Endothelial cell of umbilical vein (primary cell): ENCODE results near the gene COX7A2L. TPM values are rescaled to one million over a fixed set of nuclear protein-coding genes. Genes with fewer than 3 reads are reported as not detected.
"Not testable (repeated sequence)": the region's sequence is repeated elsewhere in the genome, so short reads cannot be mapped to it uniquely, and the experiment has no call there.

Source experiments
- BruUV-seq: library from RNA; stranded (reverse); fragments of 400-500 nt; replicated peaks from 2 replicates; lab custom pipeline; 2021; lab: Mats Ljungman, UMichigan
- CTCF ChIA-PET: fragments of 300-600, 350-600 bp; sonication (Branson Sonifier 250); formaldehyde crosslinking; loops from one replicate; lab custom pipeline; 2021; ENCODE audit warnings: antibody characterized with exemption, inconsistent platforms; lab: Charles Lee
- POLR2A ChIA-PET: fragments of 300-600, 350-600 bp; sonication (Branson Sonifier 250); formaldehyde crosslinking; loops from one replicate; lab custom pipeline; 2021; ENCODE audit warnings: antibody characterized with exemption, inconsistent platforms; lab: Charles Lee
- DNase-seq: peaks from one replicate; pipeline ENCODE4 v3.0.0-alpha.2; 2011; ENCODE audit warnings: low read depth, low spot score
- FAIRE-seq: peaks from 2 replicates; lab custom pipeline; 2011; peaks lifted over from hg19 to GRCh38; lab: Jason Lieb, UNC
- H2AFZ ChIP-seq: 2 replicates; pipeline ENCODE4 v1.6.0; 2012; ENCODE audit warnings: low read depth, low read length, control low read depth, inconsistent platforms
- H3K27ac ChIP-seq: 2 replicates; pipeline ENCODE4 v1.5.1; 2011; ENCODE audit warnings: low read depth, mild to moderate bottlenecking, control low read depth, low read length, moderate library complexity; ENCODE audit not compliant: insufficient read depth
- H3K27me3 ChIP-seq, 2 experiments: 2 replicates each; pipeline versions ENCODE4 v1.6.0 to v1.6.1; 2011; ENCODE audit warnings: low read length in 2 of 2, mixed read lengths in 1 of 2; ENCODE audit not compliant: control insufficient read depth in 2 of 2, insufficient read depth in 2 of 2
- H3K36me3 ChIP-seq, 2 experiments: 2 replicates in 1 of 2; 3 replicates in 1 of 2; pipeline ENCODE4 v1.5.1; 2011; ENCODE audit warnings: low read length in 2 of 2, mild to moderate bottlenecking in 1 of 2, moderate library complexity in 1 of 2; ENCODE audit not compliant: control insufficient read depth in 2 of 2, insufficient read depth in 2 of 2; ENCODE audit errors: extremely low read depth in 1 of 2
- H3K4me1 ChIP-seq: 3 replicates; pipeline ENCODE4 v1.5.1; 2011; ENCODE audit warnings: mild to moderate bottlenecking, low read length; ENCODE audit not compliant: control insufficient read depth, insufficient read depth; ENCODE audit errors: extremely low read depth
- H3K4me2 ChIP-seq: 2 replicates; pipeline ENCODE4 v1.6.1; 2011; ENCODE audit warnings: low read length, control low read depth, mixed read lengths; ENCODE audit not compliant: insufficient read depth
- H3K4me3 ChIP-seq, 3 experiments: fragments of 200-600 bp in 1 of 3; sonication (generic), shearing (Covaris generic) in 1 of 3; replicated peaks in 1 of 3; 2 replicates each; pipeline ENCODE4 v1.5.1; 2011 to 2016; ENCODE audit warnings: control low read depth in 3 of 3, low read length in 3 of 3, mild to moderate bottlenecking in 2 of 3, inconsistent platforms in 1 of 3, low read depth in 1 of 3, moderate library complexity in 1 of 3; ENCODE audit not compliant: insufficient read depth in 1 of 3
- H3K79me2 ChIP-seq: 2 replicates; pipeline ENCODE4 v1.6.0; 2012; ENCODE audit warnings: low read length, inconsistent platforms; ENCODE audit not compliant: control insufficient read depth, insufficient read depth
- H3K9ac ChIP-seq: replicated peaks from 2 replicates; pipeline ENCODE3; 2011; ENCODE audit warnings: low read length, control low read depth; ENCODE audit not compliant: insufficient read depth; ENCODE audit errors: extremely low read depth
- H3K9me1 ChIP-seq: replicated peaks from 3 replicates; pipeline ENCODE4 v1.6.0; 2011; ENCODE audit warnings: mild to moderate bottlenecking, low read length; ENCODE audit not compliant: control insufficient read depth, insufficient read depth; ENCODE audit errors: extremely low read depth
- H3K9me3 ChIP-seq: replicated peaks from 2 replicates; pipeline ENCODE4 v1.5.1; 2012; ENCODE audit warnings: low read length, inconsistent platforms; ENCODE audit not compliant: control insufficient read depth, insufficient read depth
- H4K20me1 ChIP-seq: replicated peaks from 2 replicates; pipeline ENCODE3; 2011; ENCODE audit warnings: mild to moderate bottlenecking, low read length; ENCODE audit not compliant: control insufficient read depth, insufficient read depth; ENCODE audit errors: extremely low read depth
- CTCF ChIP-seq, 2 donors: IDR thresholded peaks; 1 replicate in 1 of 2; 2 replicates in 1 of 2; pipeline ENCODE4 v1.5.1; 2011; ENCODE audit warnings: low read length in 2 of 2, mild to moderate bottlenecking in 2 of 2, moderate library complexity in 2 of 2, control low read depth in 1 of 2, inconsistent platforms in 1 of 2, low read depth in 1 of 2; ENCODE audit not compliant: insufficient read depth in 1 of 2; ENCODE audit errors: extremely low read depth in 1 of 2
- EZH2 ChIP-seq: IDR thresholded peaks from 2 replicates; pipeline ENCODE4 v1.6.1; 2012; ENCODE audit warnings: borderline replicate concordance, low read depth, mild to moderate bottlenecking, moderate library complexity, low read length, inconsistent platforms; ENCODE audit not compliant: severe bottlenecking
- FOS ChIP-seq: IDR thresholded peaks from 2 replicates; pipeline ENCODE4 v1.6.1; 2011; ENCODE audit warnings: mild to moderate bottlenecking, low read length, moderate library complexity, borderline replicate concordance; ENCODE audit not compliant: insufficient read depth
- GATA2 ChIP-seq: IDR thresholded peaks from 2 replicates; pipeline ENCODE4 v1.7.0; 2011; ENCODE audit warnings: low read depth, mild to moderate bottlenecking, moderate library complexity, mixed read lengths, low read length; ENCODE audit not compliant: insufficient read length, insufficient read depth
- JUN ChIP-seq: IDR thresholded peaks from 2 replicates; pipeline ENCODE4 v1.6.1; 2011; ENCODE audit warnings: borderline replicate concordance, low read depth; ENCODE audit not compliant: insufficient read length, insufficient read depth
- MAX ChIP-seq: IDR thresholded peaks from 2 replicates; pipeline ENCODE4 v1.6.1; 2011; ENCODE audit not compliant: insufficient read depth, insufficient read length
- MYC ChIP-seq: IDR thresholded peaks from one replicate; pipeline ENCODE4 v1.6.1; 2011; ENCODE audit warnings: mild to moderate bottlenecking, low read depth, low read length
- POLR2A ChIP-seq: IDR thresholded peaks from 2 replicates; pipeline ENCODE4 v1.6.1; 2012; ENCODE audit warnings: low read depth, mild to moderate bottlenecking, control low read depth, low read length
- POLR2AphosphoS5 ChIP-seq: IDR thresholded peaks from 2 replicates; pipeline ENCODE4 v1.6.1; 2012; ENCODE audit warnings: low read depth, mild to moderate bottlenecking, control low read depth, low read length, moderate library complexity; ENCODE audit not compliant: insufficient read depth
- dilution Hi-C: fragments of 300-500 bp; cut with MboI; formaldehyde crosslinking; loops from one replicate; pipeline ENCODE4 v1.15.0; 2019; ENCODE audit warnings: low sequenced_read_pairs; ENCODE audit not compliant: extremely low pct_ligation_motif_present
- intact Hi-C: fragments of 100-400 bp; cut with micrococcal nuclease; formaldehyde crosslinking; loops from one replicate; pipeline ENCODE4 v1.10.0; 2022
- polyA plus RNA-seq, 4 experiments: library from polyadenylated mRNA; depleted of rRNA in 3 of 4; stranded (reverse) in 3 of 4; unstranded in 1 of 4; fragments of >200 nt; gene quantifications; 2 replicates each; pipeline versions ENCODE4 v1.2.1 to v1.2.3, GENCODE V29; 2011 to 2012; ENCODE audit warnings: missing spikeins in 1 of 4
- total RNA-seq: library from RNA; stranded (reverse); gene quantifications from 2 replicates; pipeline ENCODE4 v1.2.3, GENCODE V29; 2021

Gene COX7A2L
- total and polyA plus RNA-seq, 2 donors (not counting 3 experiments of a cell fraction or from before 2014, with no cell fraction given), result 94.2 to 119 TPM

- H3K9me3 ChIP-seq, H3K9ac ChIP-seq, H3K27me3 ChIP-seq, FAIRE-seq, dilution Hi-C loops, BruUV-seq, H3K4me2 ChIP-seq, H4K20me1 ChIP-seq, H3K36me3 ChIP-seq, H3K4me3 ChIP-seq, H2AFZ ChIP-seq, H3K9me1 ChIP-seq, H3K27ac ChIP-seq, DNase-seq, POLR2A ChIA-PET, intact Hi-C loops: not testable (repeated sequence)
- CTCF ChIA-PET, result interaction anchor here (0.6 to 1.8 kb wide), 5 partner anchors 18 to 317 kb away, joined by 3 to 6 read pairs (median 3); no protein-coding TSS in a partner anchor
- peaks cover 17% of the 10 kb centered on the region for H3K4me1 ChIP-seq
- peaks cover 28% of the 10 kb centered on the region for H3K79me2 ChIP-seq
These were observed 14.2 kb downstream of the COX7A2L start for GRCh38 chr2:42346856-42347255.

DNA sequence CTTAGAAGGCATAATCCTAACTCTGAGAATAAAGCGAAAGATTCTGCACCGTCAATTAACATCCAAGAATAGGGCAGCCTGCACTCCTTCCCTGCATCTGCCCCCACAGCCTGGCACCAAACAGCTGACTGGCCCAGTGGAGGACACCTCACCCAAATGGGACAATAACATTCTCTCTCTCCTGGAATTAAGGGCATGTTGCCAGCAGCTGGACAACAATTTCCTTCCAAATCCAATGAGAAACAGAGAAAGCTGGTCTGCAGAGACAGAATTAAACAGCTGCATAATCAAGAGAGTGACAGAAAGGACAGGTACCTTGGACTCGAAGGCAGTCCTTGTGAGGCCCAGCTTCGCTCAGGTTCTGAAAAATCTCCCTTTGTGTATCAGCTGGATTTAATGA, 15.0 kb downstream of the COX7A2L start:
- no peak overlapping the region for H3K4me2 ChIP-seq
- BruUV-seq, result no TSS peak
- no peaks in the 10 kb centered on the region for H3K9me1 ChIP-seq
- DNase-seq, result peak; percentile 50
- no peaks in the 10 kb centered on the region for H3K27me3 ChIP-seq
- intact Hi-C loops, result no loop called here
- no peak overlapping the region for H3K4me3 ChIP-seq
- ChIA-PET CTCF (interaction anchor here (1.2 to 1.8 kb wide), 3 partner anchors 17 to 318 kb away, joined by 3 to 6 read pairs (median 6); no protein-coding TSS in a partner anchor), POLR2A (no interaction called here)
- no peak overlapping the region for H3K9ac ChIP-seq
- peaks cover 17% of the 10 kb centered on the region for H3K4me1 ChIP-seq
- peaks cover 0 to 2% of the 10 kb centered on the region in 2 experiments for H3K36me3 ChIP-seq
- H2AFZ ChIP-seq, result no peak overlapping the region
- peaks cover 25% of the 10 kb centered on the region for H3K79me2 ChIP-seq
- TF ChIP-seq GATA2, result no peak
- TF ChIP-seq FOS, result no peak
- no peak for TF ChIP-seq POLR2A
- no peak for TF ChIP-seq JUN
- no peak for TF ChIP-seq POLR2AphosphoS5
- TF ChIP-seq EZH2, result no peak
- no peak for TF ChIP-seq MYC
- no peak for TF ChIP-seq MAX
- no peak for TF ChIP-seq CTCF (IDR thresholded peaks at IDR 0.05; ENCODE audit: extremely low read depth in 1 of 2, insufficient read depth in 1 of 2, low read depth in 1 of 2, low read length in 2 of 2)
- no peak overlapping the region for H3K27ac ChIP-seq
- FAIRE-seq, result peak; percentile 62
- dilution Hi-C loops, result no loop called here
- no peaks in the 10 kb centered on the region for H3K9me3 ChIP-seq
- H4K20me1 ChIP-seq, result no peaks in the 10 kb centered on the region
